NCI-H82 treated with DMSO at 0.1 percent for 48 hours (cell line): ENCODE data around the gene TUBGCP6.

Experiments used
- DNase-seq: peaks from one replicate; lab custom pipeline; 2025; ENCODE audit not compliant: unreplicated experiment; lab: John Stamatoyannopoulos, UW

Gene TUBGCP6

GRCh38 chr22:50184004-50184901, 60.6 kb downstream of the TUBGCP6 start:
- no peak for DNase-seq

GRCh38 chr22:50183141-50183971, 61.5 kb downstream of the TUBGCP6 start:
- no peak for DNase-seq

DNA sequence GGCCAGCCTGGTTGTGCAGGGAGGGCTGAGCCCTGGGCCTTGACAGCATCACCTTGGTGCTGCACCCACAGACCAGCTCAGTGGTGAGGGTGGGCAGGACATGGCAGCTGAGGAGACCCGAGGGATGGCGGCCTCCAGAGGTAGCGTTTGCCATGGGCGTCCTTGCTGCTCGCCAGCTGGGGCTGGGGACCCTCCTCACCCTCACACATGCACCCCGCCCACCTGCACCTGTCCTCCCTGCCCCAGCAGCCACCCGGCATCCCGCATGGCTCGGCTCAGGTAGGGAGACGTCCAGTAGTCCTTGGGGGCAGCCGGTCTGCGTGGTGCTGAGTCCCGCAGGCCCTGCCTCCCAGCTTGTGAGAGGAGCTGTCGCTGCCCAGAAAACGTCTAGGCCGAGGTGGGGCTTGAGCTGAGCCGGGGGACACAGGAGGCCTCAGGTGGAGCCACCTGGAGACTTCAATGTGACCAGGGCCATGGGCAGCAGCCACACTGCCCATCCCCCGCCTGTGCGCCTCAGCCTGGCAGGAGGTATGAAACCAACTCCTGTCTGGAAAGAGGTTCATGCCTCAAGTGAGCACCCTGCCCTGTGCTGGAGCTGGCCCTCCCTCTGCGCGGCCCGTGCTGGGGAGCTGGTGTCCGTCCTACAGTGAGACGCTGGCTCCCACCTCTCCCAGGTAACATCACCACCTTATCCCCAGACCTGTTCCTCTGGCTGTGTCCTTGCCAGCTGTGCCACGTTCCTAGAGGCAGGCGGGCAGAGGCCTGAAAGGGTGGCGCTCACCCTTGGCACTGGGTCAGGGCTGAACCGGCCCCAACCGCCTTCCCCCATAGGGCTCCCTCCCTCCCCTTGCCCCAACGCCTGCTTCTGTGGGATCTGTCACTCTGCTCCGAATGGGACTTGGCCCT, 62.4 kb downstream of the TUBGCP6 start:
- no peak for DNase-seq

- no peak for DNase-seq
Measured at GRCh38 chr22:50180727-50181521, 63.9 kb downstream of the TUBGCP6 start.

- no peak for DNase-seq
Measured at GRCh38 chr22:50179937-50180726, 64.7 kb downstream of the TUBGCP6 start.

DNA sequence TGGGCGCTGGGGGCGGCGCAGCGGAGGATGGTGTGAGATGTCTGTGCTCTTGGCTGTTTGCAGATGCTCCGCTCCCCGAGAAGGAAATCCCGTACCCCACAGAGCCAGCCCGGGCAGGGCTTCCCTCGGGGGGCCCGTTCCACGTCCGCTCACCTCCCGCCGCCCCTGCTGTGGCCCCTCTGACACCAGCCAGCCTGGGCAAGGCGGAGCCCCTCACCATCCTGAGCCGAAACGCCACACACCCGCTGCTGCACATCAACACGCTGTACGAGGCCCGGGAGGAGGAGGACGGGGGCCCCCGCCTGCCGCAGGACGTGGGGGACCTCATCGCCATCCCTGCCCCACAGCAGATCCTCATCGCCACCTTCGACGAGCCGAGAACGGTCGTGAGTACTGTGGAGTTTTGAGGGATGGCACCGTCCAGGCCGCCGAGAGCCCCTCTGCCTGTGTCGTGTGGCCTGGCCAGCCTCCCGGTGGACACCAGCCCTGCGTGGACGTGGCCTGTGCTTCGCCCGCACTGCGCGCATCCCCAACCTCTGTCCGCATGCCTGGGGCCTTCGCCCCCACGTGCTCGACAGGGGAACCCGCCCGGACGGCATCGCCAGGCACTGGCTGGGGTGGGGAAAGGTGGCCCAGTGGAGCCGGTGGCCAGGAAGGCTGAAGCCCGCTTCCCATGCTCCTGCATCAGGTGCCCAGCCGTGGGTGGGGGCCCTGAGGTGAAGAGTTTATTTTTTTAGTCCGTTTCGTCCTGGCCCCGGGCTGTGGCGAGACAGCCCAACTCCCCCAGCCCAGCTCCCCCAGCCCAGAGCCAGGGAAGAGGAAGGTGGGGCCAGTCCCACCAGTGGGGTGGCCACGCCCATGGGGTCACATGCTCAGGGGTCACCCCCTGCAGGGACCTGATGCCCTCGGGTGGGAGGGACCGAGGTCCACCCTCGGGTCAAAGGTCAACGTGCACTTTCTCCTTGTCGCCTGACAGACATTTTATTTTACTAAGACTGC, 65.7 kb downstream of the TUBGCP6 start:
- no peak for DNase-seq

GRCh38 chr22:50178471-50178864, 66.4 kb downstream of the TUBGCP6 start:
- DNase-seq = no peak

DNA sequence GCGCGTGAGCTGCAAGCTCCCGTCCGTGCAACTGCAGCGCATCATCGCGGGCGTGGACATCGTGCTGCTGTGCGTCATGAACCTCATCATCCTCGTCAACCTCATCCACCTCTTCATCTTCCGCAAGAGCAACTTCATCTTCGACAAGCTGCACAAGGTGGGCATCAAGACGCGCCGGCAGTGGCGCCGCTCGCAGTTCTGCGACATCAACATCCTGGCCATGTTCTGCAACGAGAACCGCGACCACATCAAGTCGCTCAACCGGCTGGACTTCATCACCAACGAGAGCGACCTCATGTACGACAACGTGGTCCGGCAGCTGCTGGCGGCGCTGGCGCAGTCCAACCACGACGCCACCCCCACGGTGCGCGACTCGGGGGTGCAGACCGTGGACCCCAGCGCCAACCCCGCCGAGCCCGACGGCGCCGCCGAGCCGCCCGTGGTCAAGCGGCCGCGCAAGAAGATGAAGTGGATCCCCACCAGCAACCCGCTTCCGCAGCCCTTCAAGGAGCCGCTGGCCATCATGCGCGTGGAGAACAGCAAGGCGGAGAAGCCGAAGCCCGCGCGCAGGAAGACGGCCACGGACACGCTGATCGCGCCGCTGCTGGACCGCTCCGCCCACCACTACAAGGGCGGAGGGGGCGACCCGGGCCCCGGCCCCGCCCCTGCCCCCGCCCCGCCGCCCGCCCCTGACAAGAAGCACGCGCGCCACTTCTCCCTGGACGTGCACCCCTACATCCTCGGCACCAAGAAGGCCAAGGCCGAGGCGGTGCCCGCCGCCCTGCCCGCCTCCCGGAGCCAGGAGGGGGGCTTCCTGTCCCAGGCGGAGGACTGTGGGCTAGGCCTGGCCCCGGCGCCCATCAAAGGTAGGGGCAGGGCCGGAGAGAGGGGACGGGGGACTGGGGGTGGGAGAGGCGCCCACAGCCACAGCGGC, 67.0 kb downstream of the TUBGCP6 start:
- DNase-seq = no peak

DNA sequence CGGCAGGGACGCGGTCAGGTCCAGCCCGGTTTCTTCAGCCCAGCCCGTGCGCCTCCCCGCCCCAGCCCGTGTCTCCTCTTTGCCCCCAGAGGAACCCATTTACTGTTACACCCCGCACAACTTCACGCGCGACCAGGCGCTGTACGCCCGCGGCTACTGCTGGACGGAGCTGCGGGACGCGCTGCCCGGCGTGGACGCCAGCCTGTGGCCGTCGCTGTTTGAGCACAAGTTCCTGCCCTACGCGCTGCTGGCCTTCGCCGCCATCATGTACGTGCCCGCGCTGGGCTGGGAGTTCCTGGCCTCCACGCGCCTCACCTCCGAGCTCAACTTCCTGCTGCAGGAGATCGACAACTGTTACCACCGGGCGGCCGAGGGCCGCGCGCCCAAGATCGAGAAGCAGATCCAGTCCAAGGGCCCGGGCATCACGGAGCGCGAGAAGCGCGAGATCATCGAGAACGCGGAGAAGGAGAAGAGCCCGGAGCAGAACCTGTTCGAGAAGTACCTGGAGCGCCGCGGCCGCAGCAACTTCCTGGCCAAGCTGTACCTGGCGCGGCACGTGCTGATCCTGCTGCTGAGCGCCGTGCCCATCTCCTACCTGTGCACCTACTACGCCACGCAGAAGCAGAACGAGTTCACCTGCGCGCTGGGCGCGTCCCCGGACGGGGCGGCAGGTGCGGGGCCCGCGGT, 67.8 kb downstream of the TUBGCP6 start:
- no peak for DNase-seq

- DNase-seq = no peak
Measured at GRCh38 chr22:50175921-50176849, 68.6 kb downstream of the TUBGCP6 start.

DNA sequence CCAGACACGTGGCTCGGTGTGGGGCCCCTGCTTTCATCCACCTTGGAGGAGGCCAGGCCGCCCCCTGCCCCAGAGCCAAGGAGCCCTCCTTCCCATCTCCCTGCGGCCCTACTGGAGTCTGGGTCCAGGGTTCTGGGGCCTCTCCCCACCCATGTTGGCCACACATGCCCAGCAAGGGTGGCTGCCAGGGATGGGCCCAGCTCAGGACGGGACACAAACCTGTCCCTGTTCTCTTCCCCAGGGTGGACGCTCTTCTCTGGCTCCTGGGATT, 69.7 kb downstream of the TUBGCP6 start:
- DNase-seq = no peak

GRCh38 chr22:50174382-50175190, 70.2 kb downstream of the TUBGCP6 start:
- DNase-seq = no peak

DNA sequence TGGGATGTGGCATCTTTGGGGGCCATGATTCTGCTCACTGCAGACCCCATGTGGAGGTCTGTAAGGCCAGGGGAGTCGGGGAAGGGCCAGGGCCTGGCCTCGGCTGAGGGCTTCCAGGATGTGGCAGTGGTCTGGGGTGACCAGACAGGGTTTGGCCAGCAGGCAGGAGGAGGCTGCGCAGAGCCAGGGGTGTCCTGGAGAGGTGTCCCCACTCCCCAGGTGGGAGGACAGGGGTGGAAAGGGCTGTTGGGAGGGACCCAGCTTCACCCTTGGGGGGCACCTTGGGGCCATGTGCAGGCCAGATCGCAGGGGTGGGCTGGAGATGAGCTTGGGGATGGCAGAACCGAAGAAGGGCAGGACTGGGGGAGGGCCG, 70.9 kb downstream of the TUBGCP6 start:
- no peak for DNase-seq

DNA sequence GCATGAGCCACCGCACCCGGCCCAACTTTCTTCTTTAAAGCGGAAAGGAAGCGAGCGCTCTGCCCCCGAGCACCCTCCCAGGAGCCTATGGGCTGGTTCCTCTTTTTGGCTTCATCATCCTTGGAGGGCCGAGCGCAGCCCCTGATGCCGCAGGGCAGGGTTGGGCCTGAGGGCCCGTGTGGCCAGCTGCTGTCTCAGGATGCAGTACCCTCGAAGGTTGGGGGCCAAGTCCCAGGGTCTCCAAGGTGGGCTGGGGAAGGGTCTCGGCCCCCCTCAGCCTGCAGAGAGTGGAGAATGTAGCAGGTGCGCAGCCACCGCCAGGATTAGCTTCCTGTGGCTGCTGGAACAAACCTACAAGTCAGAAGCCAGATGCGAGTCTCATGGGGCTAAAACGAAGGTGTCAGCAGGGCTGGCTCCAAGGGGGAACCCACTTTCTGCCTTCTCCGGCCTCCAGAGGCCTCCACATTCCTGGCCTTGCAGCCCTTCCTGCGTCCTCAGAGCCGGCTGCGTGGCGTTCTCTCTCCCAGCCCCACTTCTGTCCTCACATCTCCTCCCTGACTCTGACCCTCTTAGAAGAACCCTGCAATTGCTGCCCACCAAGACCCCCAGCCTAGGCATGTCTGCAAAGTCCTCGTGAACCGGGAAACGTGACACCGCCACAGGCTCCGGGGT, 71.4 kb downstream of the TUBGCP6 start:
- DNase-seq = no peak
